Gastroesophageal sphincter (tissue), 4 donors: Measurements from ENCODE around the gene HEPACAM. TPM values are rescaled to one million over a fixed set of nuclear protein-coding genes. Genes with fewer than 3 reads are reported as not detected.
A peak's percentile ranks its signal among the peaks of the same experiment; 100 is the strongest.

Source experiments
- ATAC-seq: fragments of 150-250 bp; one replicate; pipeline ENCODE4 v1.9.1; 2016; ENCODE audit warnings: mild to moderate bottlenecking, moderate library complexity
- H3K27ac ChIP-seq, 4 donors: fragments of 200-600 bp; sonication (generic) in 3 of 4; 1 replicate in 3 of 4; 2 replicates in 1 of 4; pipeline ENCODE4 v1.5.1; 2016 to 2019
- H3K27me3 ChIP-seq: fragments of 200-600 bp; sonication (generic); one replicate; pipeline ENCODE4 v1.5.1; 2019
- H3K36me3 ChIP-seq, 2 donors: fragments of 200-600 bp; sonication (generic); one replicate each; pipeline ENCODE4 v1.5.1; 2019; ENCODE audit warnings: control low read depth in 1 of 2
- H3K4me1 ChIP-seq, 3 donors: fragments of 200-600 bp; sonication (generic); 1 replicate in 2 of 3; 2 replicates in 1 of 3; pipeline ENCODE4 v1.5.1; 2016 to 2019; ENCODE audit warnings: control low read depth in 2 of 3
- H3K4me3 ChIP-seq, 2 donors: fragments of 200-600 bp; sonication (generic); one replicate each; pipeline ENCODE4 v1.5.1; 2019; ENCODE audit warnings: mild to moderate bottlenecking in 1 of 2, moderate library complexity in 1 of 2
- H3K9me3 ChIP-seq, 3 donors: fragments of 200-600 bp; sonication (generic); one replicate each; pipeline ENCODE4 v1.5.1; 2017 to 2019; ENCODE audit warnings: control low read depth in 2 of 3
- CTCF ChIP-seq, 4 experiments: fragments of 200-600 bp in 2 of 4; fragments of 450-650 bp in 2 of 4; sonication (generic) in 1 of 4; IDR thresholded peaks; one replicate each; pipeline ENCODE4 v1.5.1; 2017 to 2019; ENCODE audit warnings: antibody characterized with exemption in 4 of 4, mild to moderate bottlenecking in 2 of 4, moderate library complexity in 2 of 4
- EP300 ChIP-seq: sonication (generic); formaldehyde crosslinking; IDR thresholded peaks from one replicate; pipeline ENCODE4 v1.6.1; 2017; ENCODE audit warnings: antibody characterized with exemption, mild to moderate bottlenecking
- POLR2A ChIP-seq, 2 donors: fragments of 450-650 bp; IDR thresholded peaks; one replicate each; pipeline ENCODE4 v1.6.1; 2017; ENCODE audit warnings: antibody characterized with exemption in 2 of 2, mild to moderate bottlenecking in 2 of 2, moderate library complexity in 1 of 2
- POLR2AphosphoS5 ChIP-seq: sonication (generic); formaldehyde crosslinking; IDR thresholded peaks from one replicate; pipeline ENCODE4 v1.6.1; 2017; ENCODE audit warnings: antibody characterized with exemption
- WGBS, 2 donors: methylation state at CpG; one replicate each; pipeline ENCODE4 v1.1.5; 2018; ENCODE audit warnings: low coverage in 1 of 2; 5-methylcytosine and 5-hydroxymethylcytosine counted together
- total RNA-seq, 4 donors: library from RNA; depleted of rRNA; stranded (reverse); fragments of >200 nt; gene quantifications; one replicate each; pipeline ENCODE4 v1.1.0, GENCODE V29; 2016

Gene HEPACAM
- total RNA-seq, 4 donors from 2014 or later: 0.31 to 2.1 (median 0.81) TPM; not detected in 1

- H3K27me3 ChIP-seq: no peaks in the 10 kb centered on the region
- H3K36me3 ChIP-seq: no peaks in the 10 kb centered on the region
- H3K4me1 ChIP-seq: peaks cover 0 to 79% (median 25%) of the 10 kb centered on the region in 3 donors
- 40 to 72% methylated on average over 1 to 2 of the region's 4 CpGs for WGBS, 2 donors
- no peak for ATAC-seq
- H3K9me3 ChIP-seq: no peaks in the 10 kb centered on the region
- peak overlapping the region in 1 of 2 donors; percentile 42 for H3K4me3 ChIP-seq
- H3K27ac ChIP-seq: peak overlapping the region in 3 of 4 donors; percentile 66 to 80 (median 79)
- no peak for TF ChIP-seq CTCF (IDR thresholded peaks at IDR 0.05)
- TF ChIP-seq POLR2A (IDR thresholded peaks at IDR 0.05): no peak
- no peak for TF ChIP-seq EP300
- no peak for TF ChIP-seq POLR2AphosphoS5
Observed at GRCh38 chr11:124894606-124895430, 41.0 kb downstream of the HEPACAM start.

- Histone ChIP-seq H3K9me3 (no peaks in the 10 kb centered on the region), H3K36me3 (no peaks in the 10 kb centered on the region), H3K27me3 (no peaks in the 10 kb centered on the region), H3K4me3 (no peak overlapping the region), H3K4me1 (peaks cover 0 to 78% (median 25%) of the 10 kb centered on the region in 3 donors), H3K27ac (peak overlapping the region in 2 of 4 donors; percentile 79 to 80)
- WGBS, 2 donors: 60% methylated on average over 1 of the region's 14 CpGs; no CpG with 5 or more reads in 1 of the 2 donors
- no peak for ATAC-seq
- TF ChIP-seq POLR2AphosphoS5: no peak
- no peak for TF ChIP-seq POLR2A (IDR thresholded peaks at IDR 0.05)
Observed at GRCh38 chr11:124893781-124894401, 42.0 kb downstream of the HEPACAM start.

- ATAC-seq: peak; percentile 24
- 70 to 72% methylated on average over 3 to 6 of the region's 9 CpGs for WGBS, 2 donors
- Histone ChIP-seq H3K27ac (peak overlapping the region in 2 of 4 donors; percentile 46 to 48), H3K4me3 (no peak overlapping the region), H3K36me3 (no peaks in the 10 kb centered on the region), H3K4me1 (peaks cover 0 to 68% (median 20%) of the 10 kb centered on the region in 3 donors), H3K27me3 (peaks cover 5% of the 10 kb centered on the region), H3K9me3 (no peaks in the 10 kb centered on the region)
- TF ChIP-seq POLR2A (IDR thresholded peaks at IDR 0.05) (no peak), EP300 (no peak), POLR2AphosphoS5 (no peak), CTCF (IDR thresholded peaks at IDR 0.05) (no peak)
Observed at GRCh38 chr11:124892750-124893454, 42.9 kb downstream of the HEPACAM start.

DNA sequence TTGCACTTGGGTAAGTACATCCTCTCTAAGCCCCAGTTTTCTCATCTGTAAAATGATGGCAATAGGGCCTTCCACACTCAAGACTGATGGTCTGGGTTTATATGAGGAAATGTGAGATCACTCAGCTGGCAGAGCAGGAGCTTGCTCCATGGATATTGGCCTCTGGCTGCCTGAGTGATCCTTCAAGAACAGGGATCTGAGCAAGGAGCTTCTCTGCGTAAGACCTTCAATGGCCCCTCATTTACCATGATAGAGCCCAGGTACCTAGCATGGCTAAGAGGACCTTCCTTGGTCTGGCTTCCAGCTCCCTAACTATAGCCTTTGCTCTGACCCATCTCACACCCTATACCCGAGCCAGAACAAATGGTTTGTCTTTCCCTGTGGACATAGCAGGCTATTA lies 43.7 kb downstream of the HEPACAM start:
- WGBS, 2 donors: 47 to 60% methylated on average over 1 of the region's 2 CpGs
- Histone ChIP-seq H3K9me3 (no peaks in the 10 kb centered on the region), H3K36me3 (no peaks in the 10 kb centered on the region), H3K27ac (peak overlapping the region in 3 of 4 donors; percentile 8 to 48 (median 46)), H3K4me3 (no peak overlapping the region), H3K27me3 (peaks cover 12% of the 10 kb centered on the region), H3K4me1 (peaks cover 0 to 62% (median 15%) of the 10 kb centered on the region in 3 donors)
- no peak for TF ChIP-seq POLR2A (IDR thresholded peaks at IDR 0.05)
- TF ChIP-seq CTCF (IDR thresholded peaks at IDR 0.05): no peak
- TF ChIP-seq EP300: no peak
- no peak for TF ChIP-seq POLR2AphosphoS5
- ATAC-seq: no peak

- peaks cover 0 to 56% (median 15%) of the 10 kb centered on the region in 3 donors for H3K4me1 ChIP-seq
- peak overlapping the region in 3 of 4 donors; percentile 31 to 48 (median 46) for H3K27ac ChIP-seq
- TF ChIP-seq EP300 (no peak), POLR2AphosphoS5 (no peak), POLR2A (IDR thresholded peaks at IDR 0.05) (no peak), CTCF (IDR thresholded peaks at IDR 0.05) (peak in 1 of 4 experiments; percentile 11)
- H3K4me3 ChIP-seq: no peak overlapping the region
- WGBS, 2 donors: no CpG with 5 or more reads among the region's 12 CpGs
- peaks cover 20% of the 10 kb centered on the region for H3K27me3 ChIP-seq
- H3K36me3 ChIP-seq: no peaks in the 10 kb centered on the region
- H3K9me3 ChIP-seq: no peaks in the 10 kb centered on the region
- no peak for ATAC-seq
Observed at GRCh38 chr11:124891373-124891861, 44.4 kb downstream of the HEPACAM start.
